ENCODE measurements around the gene NLK. TPM values are rescaled to one million over a fixed set of nuclear protein-coding genes. Genes with fewer than 3 reads are reported as not detected.

The NLK gene
- total RNA-seq, 1 experiment from 2014 or later: 12.8 TPM

- H3K36me3 ChIP-seq (ENCODE audit: control insufficient read depth in 1 of 2, insufficient read depth in 2 of 2, low read length in 2 of 2): no peaks in the 10 kb centered on the region
- H3K4me1 ChIP-seq (ENCODE audit: control insufficient read depth in 1 of 2, insufficient read depth in 2 of 2, low read length in 2 of 2): peaks cover 4 to 26% of the 10 kb centered on the region in 2 experiments
- no peak for ATAC-seq
- ChIA-PET CTCF (interaction anchor here (2.3 kb wide), 1 partner anchor 23 kb away, joined by 6 read pairs; no protein-coding TSS in a partner anchor), RAD21 (ENCODE audit: low non-redundant PET in 1 of 2, low total read pairs in 2 of 2, uncharacterized antibody in 2 of 2, unreplicated experiment in 2 of 2) (no interaction called here), POLR2A (no interaction called here)
- TF ChIP-seq, protein P1, sequence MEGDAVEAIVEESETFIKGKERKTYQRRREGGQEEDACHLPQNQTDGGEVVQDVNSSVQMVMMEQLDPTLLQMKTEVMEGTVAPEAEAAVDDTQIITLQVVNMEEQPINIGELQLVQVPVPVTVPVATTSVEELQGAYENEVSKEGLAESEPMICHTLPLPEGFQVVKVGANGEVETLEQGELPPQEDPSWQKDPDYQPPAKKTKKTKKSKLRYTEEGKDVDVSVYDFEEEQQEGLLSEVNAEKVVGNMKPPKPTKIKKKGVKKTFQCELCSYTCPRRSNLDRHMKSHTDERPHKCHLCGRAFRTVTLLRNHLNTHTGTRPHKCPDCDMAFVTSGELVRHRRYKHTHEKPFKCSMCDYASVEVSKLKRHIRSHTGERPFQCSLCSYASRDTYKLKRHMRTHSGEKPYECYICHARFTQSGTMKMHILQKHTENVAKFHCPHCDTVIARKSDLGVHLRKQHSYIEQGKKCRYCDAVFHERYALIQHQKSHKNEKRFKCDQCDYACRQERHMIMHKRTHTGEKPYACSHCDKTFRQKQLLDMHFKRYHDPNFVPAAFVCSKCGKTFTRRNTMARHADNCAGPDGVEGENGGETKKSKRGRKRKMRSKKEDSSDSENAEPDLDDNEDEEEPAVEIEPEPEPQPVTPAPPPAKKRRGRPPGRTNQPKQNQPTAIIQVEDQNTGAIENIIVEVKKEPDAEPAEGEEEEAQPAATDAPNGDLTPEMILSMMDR (IDR thresholded peaks at IDR 0.05 in 2 of 3, conservative IDR thresholded peaks at IDR 0.05 in 1 of 3; ENCODE audit: borderline replicate concordance in 1 of 3, insufficient read depth in 1 of 3, low read depth in 2 of 3, low read length in 2 of 3): peak in 1 of 3 experiments; percentile 19; a peak in 2 of 6 replicates
- no peak for TF ChIP-seq POLR2AphosphoS5 (IDR thresholded peaks at IDR 0.05; ENCODE audit: low read depth, low read length)
- no peak for DNase-seq (ENCODE audit: low read depth, low spot score)
- no peak overlapping the region for H2AFZ ChIP-seq (ENCODE audit: low read depth, low read length, poor library complexity, severe bottlenecking)
- no peaks in the 10 kb centered on the region for H3K9me2 ChIP-seq (ENCODE audit: insufficient read depth)
- H3K27me3 ChIP-seq (ENCODE audit: insufficient read depth, low read length): no peaks in the 10 kb centered on the region
- H3K4me2 ChIP-seq (ENCODE audit: low read length): peak overlapping the region; percentile 86
- H3K9ac ChIP-seq (ENCODE audit: low read length): peak overlapping the region; percentile 65
- no peaks in the 10 kb centered on the region for H3K9me3 ChIP-seq (ENCODE audit: control insufficient read depth in 1 of 2, insufficient read depth in 1 of 2, low read depth in 1 of 2, low read length in 2 of 2)
- intact Hi-C loops (cut with micrococcal nuclease): no loop called here
- no peaks in the 10 kb centered on the region for H4K20me1 ChIP-seq (ENCODE audit: insufficient read depth)
- BruUV-seq (replicated peaks): no TSS peak
- H3K79me2 ChIP-seq (ENCODE audit: insufficient read depth, low read length): no peaks in the 10 kb centered on the region
- peak overlapping the region; percentile 46 to 60 for H3K4me3 ChIP-seq (replicated peaks in 1 of 2; ENCODE audit: low read depth in 1 of 2, low read length in 2 of 2)
- peak overlapping the region; percentile 48; the same call in 1 of the 2 replicates for H3K27ac ChIP-seq (ENCODE audit: low read depth, low read length)
Observed at GRCh38 chr17:28228109-28228840, 185.8 kb downstream of the NLK start.

DNA sequence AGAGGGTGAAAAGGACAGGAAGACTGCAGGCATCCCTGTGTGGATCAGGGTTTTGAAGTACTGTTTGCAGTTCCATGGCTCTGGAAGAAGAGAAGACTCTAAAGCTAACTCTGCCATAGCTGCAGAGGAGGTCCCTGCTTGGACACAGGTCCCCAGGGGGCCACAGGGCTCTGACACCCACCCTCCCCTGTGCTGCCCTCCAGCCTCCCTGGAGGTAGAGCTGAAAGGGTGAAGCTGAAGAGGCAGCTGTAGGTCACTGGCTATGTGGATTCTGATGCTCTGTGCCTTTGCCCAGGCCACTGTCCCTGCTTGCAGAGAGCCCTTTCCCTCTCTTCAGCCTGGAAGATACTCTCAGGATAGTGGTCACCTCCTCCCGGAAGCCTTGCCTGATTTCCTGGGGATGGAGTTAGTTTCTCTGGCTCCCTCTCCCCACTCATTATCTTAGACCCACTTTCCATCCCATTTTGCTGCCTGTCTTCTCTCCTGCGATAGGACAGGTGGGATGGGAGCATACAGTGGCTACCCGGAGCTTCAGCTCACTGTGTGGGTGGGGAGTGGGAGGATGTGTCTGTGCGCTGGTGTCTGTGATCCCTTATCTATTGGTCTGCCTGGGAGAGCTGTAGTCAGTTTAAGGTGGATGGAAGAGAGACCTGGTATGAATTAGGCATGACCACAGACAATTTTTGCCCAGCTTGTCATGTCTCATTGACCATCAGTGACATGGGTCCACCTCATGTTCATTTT, 186.7 kb downstream of the NLK start:
- Histone ChIP-seq H4K20me1 (ENCODE audit: insufficient read depth) (no peaks in the 10 kb centered on the region), H3K4me1 (ENCODE audit: control insufficient read depth in 1 of 2, insufficient read depth in 2 of 2, low read length in 2 of 2) (peaks cover 12 to 35% of the 10 kb centered on the region in 2 experiments), H3K9me2 (ENCODE audit: insufficient read depth) (no peaks in the 10 kb centered on the region), H3K27ac (ENCODE audit: low read depth, low read length) (no peak overlapping the region), H3K79me2 (ENCODE audit: insufficient read depth, low read length) (no peaks in the 10 kb centered on the region), H3K9me3 (ENCODE audit: control insufficient read depth in 1 of 2, insufficient read depth in 1 of 2, low read depth in 1 of 2, low read length in 2 of 2) (no peaks in the 10 kb centered on the region), H2AFZ (ENCODE audit: low read depth, low read length, poor library complexity, severe bottlenecking) (no peak overlapping the region), H3K9ac (ENCODE audit: low read length) (no peak overlapping the region), H3K4me2 (ENCODE audit: low read length) (no peak overlapping the region), H3K4me3 (replicated peaks in 1 of 2; ENCODE audit: low read depth in 1 of 2, low read length in 2 of 2) (no peak overlapping the region), H3K27me3 (ENCODE audit: insufficient read depth, low read length) (no peaks in the 10 kb centered on the region), H3K36me3 (ENCODE audit: control insufficient read depth in 1 of 2, insufficient read depth in 2 of 2, low read length in 2 of 2) (no peaks in the 10 kb centered on the region)
- CTCF ChIA-PET: interaction anchor here (2.3 kb wide), 1 partner anchor 22 kb away, joined by 6 read pairs; no protein-coding TSS in a partner anchor
- BruUV-seq (replicated peaks): no TSS peak
- RAD21 ChIA-PET (ENCODE audit: low non-redundant PET in 1 of 2, low total read pairs in 2 of 2, uncharacterized antibody in 2 of 2, unreplicated experiment in 2 of 2): no interaction called here
- no peak for ATAC-seq
- intact Hi-C loops (cut with micrococcal nuclease): no loop called here
- POLR2A ChIA-PET: no interaction called here
- no peak for DNase-seq (ENCODE audit: low read depth, low spot score)
- TF ChIP-seq EZH2phosphoT487 (IDR thresholded peaks at IDR 0.05; ENCODE audit: borderline replicate concordance) (no peak), ZFX (IDR thresholded peaks at IDR 0.05) (no peak), SRF (IDR thresholded peaks at IDR 0.05; ENCODE audit: low read depth) (no peak), CBX3 (IDR thresholded peaks at IDR 0.05; ENCODE audit: low read depth) (no peak), EZH2 (IDR thresholded peaks at IDR 0.05) (no peak), CEBPB (IDR thresholded peaks at IDR 0.05; ENCODE audit: low read depth) (no peak), POLR2AphosphoS5 (IDR thresholded peaks at IDR 0.05; ENCODE audit: low read depth, low read length) (no peak), ZBTB33 (IDR thresholded peaks at IDR 0.05; ENCODE audit: extremely low read depth, insufficient replicate concordance, low read length) (no peak), YY1 (IDR thresholded peaks at IDR 0.05; ENCODE audit: extremely low read depth, insufficient replicate concordance, low read depth, low read length) (no peak)
- TF ChIP-seq, protein P2, sequence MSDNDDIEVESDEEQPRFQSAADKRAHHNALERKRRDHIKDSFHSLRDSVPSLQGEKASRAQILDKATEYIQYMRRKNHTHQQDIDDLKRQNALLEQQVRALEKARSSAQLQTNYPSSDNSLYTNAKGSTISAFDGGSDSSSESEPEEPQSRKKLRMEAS (IDR thresholded peaks at IDR 0.05): no peak

Measured in HCT116 (cell line).